NCI-H526 treated with DMSO at 0.1 percent for 48 hours (cell line): ENCODE measurements around the gene PMM2.
"Not testable (repeated sequence)": the region's sequence is repeated elsewhere in the genome, so short reads cannot be mapped to it uniquely, and the experiment has no call there.

Source experiments
- DNase-seq: peaks from one replicate; lab custom pipeline; 2025; lab: John Stamatoyannopoulos, UW

The PMM2 gene

GRCh38 chr16:8818504-8819270, 21.0 kb downstream of the PMM2 start:
- no peak for DNase-seq

GRCh38 chr16:8819411-8820034, 21.9 kb downstream of the PMM2 start:
- no peak for DNase-seq

GRCh38 chr16:8822403-8822802, 24.8 kb downstream of the PMM2 start:
- DNase-seq: no peak

- DNase-seq: no peak
Measured at GRCh38 chr16:8826278-8826879, 28.7 kb downstream of the PMM2 start.

- DNase-seq: no peak
Measured at GRCh38 chr16:8828541-8829165, 31.0 kb downstream of the PMM2 start.

- DNase-seq: no peak
Measured at GRCh38 chr16:8831450-8831849, 33.8 kb downstream of the PMM2 start.

- DNase-seq: peak; percentile 46
Measured at GRCh38 chr16:8831871-8832716, 34.5 kb downstream of the PMM2 start.

GRCh38 chr16:8832717-8833105, 35.1 kb downstream of the PMM2 start:
- DNase-seq: no peak

GRCh38 chr16:8836797-8837196, 39.2 kb downstream of the PMM2 start:
- not testable (repeated sequence) for DNase-seq

GRCh38 chr16:8837594-8837993, 40.0 kb downstream of the PMM2 start:
- DNase-seq: not testable (repeated sequence)

GRCh38 chr16:8842016-8842415, 44.4 kb downstream of the PMM2 start:
- DNase-seq: not testable (repeated sequence)

- not testable (repeated sequence) for DNase-seq
Measured at GRCh38 chr16:8843296-8843695, 45.7 kb downstream of the PMM2 start.

GRCh38 chr16:8845699-8846298, 48.2 kb downstream of the PMM2 start:
- DNase-seq: no peak

- no peak for DNase-seq
Measured at GRCh38 chr16:8846401-8846932, 48.8 kb downstream of the PMM2 start.

- no peak for DNase-seq
Measured at GRCh38 chr16:8847145-8847544, 49.5 kb downstream of the PMM2 start.

- no peak for DNase-seq
Measured at GRCh38 chr16:8847623-8848022, 50.0 kb downstream of the PMM2 start.

- no peak for DNase-seq
Measured at GRCh38 chr16:8848231-8848938, 50.7 kb downstream of the PMM2 start.

- DNase-seq: no peak
Measured at GRCh38 chr16:8848939-8849391, 51.3 kb downstream of the PMM2 start.

GRCh38 chr16:8849411-8850011, 51.9 kb downstream of the PMM2 start:
- DNase-seq: no peak

- DNase-seq: no peak
Measured at GRCh38 chr16:8850279-8850885, 52.7 kb downstream of the PMM2 start.
